ENCODE data around the gene PODXL2. TPM values are rescaled to one million over a fixed set of nuclear protein-coding genes. Genes with fewer than 3 reads are reported as not detected.
A peak's percentile ranks its signal among the peaks of the same experiment; 100 is the strongest.
"Not testable (repeated sequence)": the region's sequence is repeated elsewhere in the genome, so short reads cannot be mapped to it uniquely, and the experiment has no call there.

The PODXL2 gene
- total RNA-seq, 1 donor from 2014 or later: 2.9 TPM

GRCh38 chr3:127691974-127692373 lies 63.0 kb downstream of the PODXL2 start:
- no peak for DNase-seq

DNA sequence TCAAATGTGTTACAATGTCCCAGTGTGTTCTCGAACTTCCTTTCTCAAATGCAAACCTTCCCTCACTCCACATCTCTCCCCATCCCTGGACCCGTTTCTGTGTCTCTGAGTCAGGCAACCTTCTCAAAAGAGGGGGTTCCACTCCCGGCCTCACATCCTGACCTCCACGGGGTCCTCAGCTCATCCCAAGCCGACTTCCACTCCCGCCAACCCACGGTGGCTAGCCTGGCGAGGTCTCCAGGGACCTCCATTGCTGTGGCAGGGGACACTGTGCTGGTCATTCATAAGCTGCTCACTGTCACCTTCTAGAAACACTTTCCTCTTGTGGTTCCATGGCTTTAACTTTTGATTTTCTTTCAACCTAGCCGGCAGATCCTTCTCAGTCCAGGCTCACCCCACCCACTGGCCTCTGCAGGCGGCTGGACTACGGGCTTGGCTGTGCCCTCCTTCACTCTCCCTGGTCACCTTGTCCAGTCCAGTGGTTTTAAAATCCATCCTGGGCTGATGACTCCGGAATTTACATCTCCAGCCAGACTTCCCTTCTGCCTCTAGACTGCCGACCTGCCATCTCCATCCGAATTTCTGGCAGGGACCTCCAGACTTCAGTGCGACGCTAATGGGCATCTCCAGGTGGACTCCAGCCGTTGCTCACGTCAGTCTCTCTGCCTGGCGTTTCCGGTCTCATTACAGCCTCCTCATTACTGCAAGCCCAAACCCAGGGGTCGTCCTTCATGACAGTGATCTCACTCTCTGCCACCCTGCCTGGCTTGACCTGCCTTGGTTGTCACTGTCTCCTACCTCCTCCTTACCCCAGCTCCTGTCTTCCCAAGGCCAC lies 63.7 kb downstream of the PODXL2 start:
- no peak for DNase-seq

DNA sequence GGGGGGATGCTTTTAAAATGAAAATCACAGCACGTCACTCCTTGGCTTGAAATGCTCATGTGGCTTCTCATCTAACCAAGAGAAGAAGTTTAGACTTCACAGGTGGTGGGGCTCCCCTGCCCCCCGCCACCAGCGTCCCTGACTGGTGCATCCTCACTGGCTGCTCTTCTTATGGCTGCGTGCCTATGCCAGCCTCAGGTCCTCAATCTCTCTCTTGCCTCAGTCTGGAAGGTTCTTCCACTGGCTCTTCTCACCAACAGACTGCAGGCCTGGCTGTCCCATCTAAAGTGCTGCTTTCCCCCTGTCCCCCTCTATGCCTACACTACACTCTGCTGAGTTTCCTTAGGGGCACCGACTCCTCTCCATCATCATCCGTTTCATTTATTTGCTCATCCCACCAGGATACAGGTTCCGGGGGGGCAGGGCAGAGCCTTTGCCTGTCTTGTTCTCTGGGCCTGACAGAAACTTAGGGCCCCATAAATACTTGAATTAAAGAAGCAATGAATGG lies 64.4 kb downstream of the PODXL2 start:
- no peak for DNase-seq

- peak; percentile 58 for DNase-seq
These were observed 65.7 kb downstream of the PODXL2 start for GRCh38 chr3:127694467-127695215.

DNA sequence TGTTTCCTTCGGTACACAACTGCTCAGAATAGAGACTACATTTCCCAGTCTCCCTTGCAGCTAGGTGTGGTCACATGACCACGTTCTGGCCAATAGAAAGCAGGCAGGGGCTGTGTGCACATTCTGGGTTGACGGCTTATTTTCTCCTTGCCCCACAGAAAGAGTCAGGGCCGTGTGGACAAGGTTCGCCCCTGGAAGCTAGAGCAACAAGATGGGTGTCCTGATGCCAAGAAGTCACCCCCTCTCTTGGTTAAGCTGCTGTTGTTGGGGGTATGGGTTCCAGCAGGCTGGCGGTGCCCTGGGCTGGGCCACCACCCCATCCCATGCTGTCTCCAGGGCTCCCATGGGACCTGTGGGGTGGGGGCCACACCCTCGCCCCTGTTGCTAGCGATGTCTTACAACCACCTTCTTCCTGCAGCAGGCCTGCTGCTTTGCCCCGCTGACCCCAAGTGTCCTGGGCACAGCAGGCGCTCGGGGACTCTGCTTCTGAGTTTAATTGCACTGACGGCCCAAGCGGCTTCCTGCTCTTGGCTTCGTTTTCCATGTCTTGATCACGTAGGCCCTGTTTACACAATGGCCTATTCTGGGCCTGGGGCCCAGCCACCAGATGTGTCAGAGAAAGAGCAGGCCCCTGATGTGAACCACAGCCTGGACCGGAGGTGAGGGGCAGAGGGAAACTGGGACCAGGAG lies 68.7 kb downstream of the PODXL2 start:
- DNase-seq: peak; percentile 85

GRCh38 chr3:127698286-127698685 lies 69.3 kb downstream of the PODXL2 start:
- no peak for DNase-seq

DNA sequence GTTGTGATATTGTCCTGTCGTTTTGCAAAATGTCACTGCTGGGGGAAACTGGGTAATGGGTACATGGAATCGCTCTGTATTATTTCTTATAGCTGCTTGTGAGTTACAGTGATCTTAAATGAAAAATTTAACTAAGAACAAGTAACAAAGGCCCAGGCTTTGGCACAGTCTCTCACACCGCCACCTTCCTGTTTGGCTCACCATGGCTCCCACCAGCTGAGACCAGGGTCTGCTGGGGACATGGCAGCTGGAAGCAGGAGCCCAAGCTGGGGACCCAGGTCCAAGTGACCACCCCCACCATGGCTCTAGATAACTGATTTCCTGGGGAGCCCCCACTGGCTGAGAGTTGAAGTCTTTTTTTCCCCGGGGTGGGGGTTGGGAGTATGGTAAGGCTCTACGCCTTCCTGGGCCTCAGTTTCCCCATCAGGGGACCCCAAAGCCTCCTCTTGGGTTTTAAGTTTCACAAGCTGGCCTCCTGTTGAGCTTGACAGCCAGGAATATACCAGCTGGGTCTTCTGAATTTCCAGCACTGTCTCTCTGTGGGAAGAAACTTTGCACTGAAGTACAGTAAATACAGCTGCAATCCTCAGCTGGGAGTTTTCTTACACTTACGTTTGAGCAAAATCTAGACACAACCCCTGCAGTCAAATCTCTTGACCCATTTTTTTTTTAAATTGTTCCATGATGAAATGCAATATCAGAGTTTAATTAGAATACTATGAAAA lies 69.9 kb downstream of the PODXL2 start:
- DNase-seq: peak; percentile 20

DNA sequence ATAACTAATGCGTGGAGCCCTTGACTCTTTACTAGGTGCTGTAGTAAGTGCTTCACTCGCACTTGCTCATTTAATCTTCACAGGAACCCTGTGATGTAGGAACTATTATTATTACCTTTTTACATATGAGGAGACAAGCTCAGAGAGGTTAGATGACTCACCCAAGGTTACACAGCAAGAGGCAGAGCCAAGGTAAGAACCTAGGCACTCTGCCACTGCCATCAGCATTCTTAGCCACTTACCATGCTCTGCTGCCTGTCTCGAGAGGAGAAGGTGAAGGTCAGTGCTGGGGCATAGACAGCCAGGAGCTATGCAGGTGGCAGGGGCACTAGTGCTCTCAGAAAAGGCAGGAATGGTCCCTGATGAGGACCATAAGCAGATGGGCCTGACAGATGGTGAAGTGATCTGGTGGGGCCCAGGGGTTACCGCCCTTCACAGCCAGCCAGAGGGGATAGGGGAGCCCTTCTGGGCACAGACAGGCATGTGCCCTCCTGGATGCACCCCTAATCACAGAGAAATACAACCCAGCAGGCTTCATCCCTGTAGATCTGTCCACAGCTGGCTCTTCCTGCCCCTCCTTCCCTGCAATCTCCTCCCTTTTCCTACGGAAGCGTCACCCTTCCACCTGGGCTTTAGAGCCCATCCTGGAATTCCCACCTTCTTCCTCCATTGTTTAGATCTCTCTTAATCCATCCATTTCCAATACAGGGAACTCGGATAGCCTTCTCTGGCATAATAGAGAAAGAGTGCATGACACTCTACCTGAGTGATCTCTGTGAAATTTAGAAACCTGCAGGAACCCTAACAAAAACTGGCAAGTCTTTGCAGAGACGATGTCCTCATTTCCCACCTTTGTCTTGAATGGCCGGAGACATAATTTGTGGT lies 70.7 kb downstream of the PODXL2 start:
- peak; percentile 25 for DNase-seq

DNA sequence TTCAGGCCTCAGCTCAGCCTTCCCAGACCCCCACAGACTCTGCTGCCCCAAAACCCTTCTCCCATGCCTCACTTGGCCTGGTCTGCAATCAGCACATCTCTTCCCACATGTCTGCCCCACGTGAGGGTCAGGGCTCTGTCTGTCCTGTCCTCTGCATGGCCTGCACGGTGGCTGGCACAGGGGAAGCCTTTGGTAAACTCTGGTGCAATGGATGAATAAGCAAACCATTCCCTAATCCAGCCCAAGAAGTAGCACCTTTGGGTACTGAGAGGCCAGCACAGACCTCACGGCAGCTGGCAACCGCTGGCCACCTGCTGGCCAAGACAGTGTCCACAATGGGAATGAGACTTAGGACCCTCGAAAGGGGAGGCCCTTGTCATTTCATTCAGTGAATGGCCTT lies 71.4 kb downstream of the PODXL2 start:
- no peak for DNase-seq

DNA sequence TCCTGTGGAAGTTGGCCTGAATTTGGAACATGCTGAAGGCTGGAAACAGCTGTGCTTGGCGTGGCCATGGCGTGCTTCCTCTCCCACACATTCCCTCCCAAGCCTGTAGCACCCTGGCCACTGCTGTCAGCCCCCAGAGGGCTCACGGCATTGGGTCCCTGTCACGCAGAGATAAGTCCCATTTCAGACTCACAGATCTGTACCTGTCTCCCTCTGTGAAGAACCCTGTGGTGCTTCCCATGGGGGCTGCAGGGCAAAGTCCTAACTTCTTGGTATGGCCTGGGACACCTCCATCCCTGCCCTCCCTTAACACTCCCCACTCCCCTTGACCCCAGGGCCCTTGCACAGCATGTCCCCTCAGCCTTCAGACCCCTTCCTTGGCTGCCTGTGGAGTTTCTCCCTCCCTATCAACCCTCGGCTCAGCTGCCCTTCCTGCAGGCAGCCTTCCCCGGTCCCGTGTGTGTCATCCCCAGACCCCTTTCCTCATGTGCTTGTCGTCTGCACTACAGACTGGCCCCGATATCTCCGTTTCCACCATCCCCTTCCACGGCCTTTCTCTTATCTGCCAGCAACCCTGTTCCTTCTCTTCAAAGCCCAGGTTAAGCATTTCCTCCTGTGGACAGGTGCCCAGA lies 72.4 kb downstream of the PODXL2 start:
- DNase-seq: peak; percentile 67

DNA sequence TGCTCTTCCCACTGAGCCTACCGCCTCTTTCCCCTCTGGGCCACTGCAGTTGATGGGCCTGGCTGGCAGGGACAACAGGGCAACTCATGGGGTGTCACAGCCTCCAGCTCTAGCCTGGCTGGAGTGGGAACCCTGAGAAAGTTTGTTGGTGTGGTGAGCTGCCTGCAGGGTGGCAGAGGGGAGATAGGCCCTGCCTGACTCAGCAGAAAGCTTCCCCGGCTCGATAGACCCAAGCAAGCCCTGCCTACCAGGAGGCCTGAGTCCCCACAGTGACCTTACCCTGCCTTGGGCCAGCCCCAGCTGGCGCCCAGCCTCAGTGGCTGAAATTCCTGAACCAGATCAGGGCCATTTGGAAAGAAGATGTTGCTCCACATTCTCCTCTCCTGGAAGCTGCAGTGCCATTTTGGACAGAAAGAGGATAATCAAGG lies 73.2 kb downstream of the PODXL2 start:
- no peak for DNase-seq

DNA sequence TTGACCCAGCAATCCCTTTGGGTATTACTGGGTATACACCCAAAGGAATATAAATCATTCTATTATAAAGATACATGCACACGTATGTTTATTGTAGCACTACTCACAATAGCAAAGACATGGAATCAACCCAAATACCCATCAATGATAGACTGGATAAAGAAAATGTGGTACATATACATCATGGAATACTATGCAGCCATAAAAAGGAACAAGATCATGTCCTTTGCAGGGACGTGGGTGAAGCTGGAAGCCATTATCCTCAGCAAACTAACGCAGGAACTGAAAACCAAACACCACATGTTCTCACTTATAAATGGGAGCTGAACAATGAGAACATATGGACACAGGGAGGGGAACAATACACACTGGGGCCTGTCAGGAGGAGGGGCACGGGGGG lies 75.9 kb downstream of the PODXL2 start:
- DNase-seq: not testable (repeated sequence)

GRCh38 chr3:127706312-127706711 lies 77.3 kb downstream of the PODXL2 start:
- no peak for DNase-seq

DNA sequence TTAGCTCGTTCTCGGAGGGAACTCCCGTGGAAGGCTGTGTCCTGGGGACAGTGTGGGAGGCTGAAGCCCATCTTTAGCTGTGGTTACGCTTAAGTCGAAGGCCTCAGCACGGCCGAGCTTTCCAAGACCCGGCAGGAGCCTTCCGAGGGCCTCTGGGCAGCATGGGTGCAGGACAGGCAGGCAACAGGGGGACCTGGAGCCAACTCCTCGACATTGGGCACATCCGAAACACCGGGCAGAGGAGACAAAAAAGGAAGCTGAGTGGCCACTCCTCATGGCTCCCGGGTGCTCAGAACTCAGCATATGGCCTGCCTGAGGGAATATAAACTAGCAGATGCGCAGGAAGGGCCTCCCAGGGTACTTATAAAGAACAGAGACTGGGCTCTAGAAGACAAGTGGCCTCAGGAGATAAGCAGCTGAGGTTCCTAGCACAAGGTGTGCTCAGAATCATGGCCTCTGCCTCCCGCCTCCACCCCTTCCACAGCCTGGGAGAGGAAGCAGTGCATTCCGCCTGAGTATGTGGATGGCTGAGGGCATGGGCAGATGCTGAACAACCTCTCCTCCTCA lies 77.9 kb downstream of the PODXL2 start:
- no peak for DNase-seq

GRCh38 chr3:127707851-127708411 lies 78.9 kb downstream of the PODXL2 start:
- DNase-seq: no peak

GRCh38 chr3:127708837-127709236 lies 79.9 kb downstream of the PODXL2 start:
- no peak for DNase-seq

DNA sequence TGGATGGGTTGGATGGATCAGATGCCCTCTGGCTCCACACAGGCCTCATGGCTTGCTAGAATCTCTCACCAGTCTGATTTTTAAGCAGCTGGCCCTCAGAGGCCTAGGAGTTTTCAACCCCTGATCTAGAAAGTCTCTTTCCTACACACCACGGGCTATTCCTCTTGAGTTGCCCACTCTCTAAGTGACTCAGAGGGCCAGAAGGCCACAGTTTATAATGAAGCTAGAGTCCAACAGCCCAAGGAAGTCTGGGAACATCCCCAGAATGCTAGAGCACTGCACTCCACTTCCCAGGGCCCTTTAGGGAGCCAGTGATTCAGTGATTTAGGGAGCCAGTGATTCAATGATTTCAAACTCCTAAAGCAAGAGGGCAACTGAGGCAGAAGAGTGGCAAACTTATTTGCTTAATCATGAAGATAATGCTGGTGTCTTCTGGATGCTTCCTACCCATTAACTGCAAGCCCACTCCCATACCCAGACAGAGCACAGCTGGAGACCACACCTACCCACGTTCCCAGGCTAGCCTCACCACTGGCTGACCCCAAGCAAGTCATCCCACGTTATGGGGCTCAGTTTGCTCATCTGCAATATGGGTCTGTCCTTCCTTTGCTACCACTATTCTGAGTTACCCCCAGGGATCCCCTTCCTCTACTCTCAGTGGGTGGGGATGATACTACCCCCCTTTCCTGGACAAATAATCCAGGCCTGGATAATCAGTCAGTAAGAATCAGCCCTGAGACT lies 80.5 kb downstream of the PODXL2 start:
- no peak for DNase-seq

- DNase-seq: no peak
These were observed 81.4 kb downstream of the PODXL2 start for GRCh38 chr3:127710155-127710941.
